CMK (cell line): Measurements from ENCODE around the gene NCK2.

Experiments used
- DNase-seq: peaks from one replicate; pipeline ENCODE4 v3.0.0-alpha.2; 2010; ENCODE audit warnings: low read depth

Gene NCK2

DNA sequence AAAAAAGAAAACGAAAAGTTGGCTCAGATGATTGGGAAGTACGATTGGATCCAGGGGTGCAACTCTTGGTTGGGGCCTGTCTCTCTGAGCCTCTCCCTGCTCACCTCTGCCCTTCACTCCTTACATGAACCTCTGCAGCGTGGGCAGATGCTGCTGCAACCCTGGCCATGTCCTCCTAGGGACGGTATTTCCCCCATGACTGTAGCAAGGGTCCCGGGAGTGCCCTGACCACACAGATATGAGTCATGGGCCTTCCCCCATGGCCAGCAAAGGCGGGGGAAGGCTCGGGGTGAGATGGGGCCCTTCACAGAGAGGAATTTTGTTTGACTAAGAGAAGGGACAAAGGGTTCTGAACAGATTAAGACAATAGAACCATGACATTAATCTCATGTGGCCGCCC, 129.0 kb downstream of the NCK2 start:
- DNase-seq, result no peak

DNA sequence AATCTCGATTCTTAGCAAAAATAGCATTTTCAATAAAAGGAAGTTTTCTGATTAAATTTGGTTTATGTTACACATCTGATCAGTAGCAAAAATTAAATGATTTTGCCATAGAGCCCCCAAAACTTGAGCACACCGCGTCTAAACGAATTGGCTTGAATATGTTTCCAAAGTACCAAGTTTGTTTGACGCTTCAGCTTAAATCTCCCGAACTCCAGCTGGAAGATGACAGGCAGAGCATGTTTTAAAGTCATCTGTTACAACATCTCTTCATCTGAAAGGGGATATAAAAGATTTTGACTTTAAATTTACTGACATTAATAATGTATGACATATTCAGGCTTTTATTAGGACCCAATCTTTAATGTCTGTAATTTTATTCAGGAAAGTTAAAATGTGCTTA, 129.8 kb downstream of the NCK2 start:
- DNase-seq, result no peak

DNA sequence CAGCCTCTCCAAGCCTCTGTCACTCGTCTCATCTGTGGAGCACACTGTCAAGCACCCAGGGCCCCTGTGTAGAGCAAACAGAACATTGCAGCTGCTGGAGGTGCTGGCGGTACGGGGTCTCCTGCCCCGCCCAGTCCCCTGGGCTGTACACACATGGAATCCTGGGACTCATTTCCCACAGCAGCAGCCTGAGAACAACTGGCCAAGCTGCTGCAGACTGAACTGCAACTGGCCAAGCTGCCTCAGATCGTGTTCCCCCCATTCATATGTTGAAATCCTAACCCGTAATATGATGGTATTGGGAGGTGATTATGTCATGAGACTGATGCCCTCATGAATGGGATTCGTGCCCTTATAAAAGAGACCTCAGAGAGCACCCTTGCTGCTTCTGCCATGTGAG, 130.5 kb downstream of the NCK2 start:
- DNase-seq, result no peak

DNA sequence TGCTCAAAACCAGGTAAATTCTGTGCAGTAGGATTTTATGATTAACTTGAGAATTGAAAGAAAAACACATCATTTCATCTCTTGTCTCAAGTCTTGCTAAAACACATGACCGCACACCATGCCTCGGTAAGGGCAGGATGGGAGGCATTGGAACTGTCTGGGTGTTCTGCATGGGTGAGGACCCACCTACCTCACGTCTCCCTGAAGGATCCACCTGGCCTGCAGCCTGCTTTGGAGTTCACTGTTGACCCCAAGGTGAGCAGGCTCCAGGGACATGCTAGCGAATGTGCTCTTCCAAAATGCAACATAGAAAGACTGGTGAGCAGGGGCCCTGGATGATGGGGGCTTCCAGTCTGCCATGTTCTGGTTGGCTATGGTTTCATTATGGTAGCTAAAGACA, 131.5 kb downstream of the NCK2 start:
- DNase-seq, result no peak

DNA sequence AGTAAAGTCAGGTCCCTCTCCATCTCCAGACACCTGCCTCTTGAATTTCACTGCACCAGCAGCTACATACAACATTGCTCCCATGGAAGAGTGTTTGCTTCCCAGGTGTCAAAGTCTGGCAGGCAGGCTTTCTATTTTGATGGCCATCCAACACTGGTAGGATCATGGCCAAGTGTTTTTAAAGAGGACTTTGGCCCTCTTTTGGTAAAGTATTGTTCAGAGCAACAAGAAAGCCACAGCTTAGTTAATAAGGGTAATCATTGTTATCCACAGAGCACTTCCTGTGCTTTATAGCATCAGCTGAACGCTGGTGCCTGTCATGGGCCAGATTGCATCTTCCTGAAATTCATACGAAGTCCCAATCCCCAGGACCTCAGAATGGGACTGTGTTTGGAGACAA, 133.2 kb downstream of the NCK2 start:
- no peak for DNase-seq

DNA sequence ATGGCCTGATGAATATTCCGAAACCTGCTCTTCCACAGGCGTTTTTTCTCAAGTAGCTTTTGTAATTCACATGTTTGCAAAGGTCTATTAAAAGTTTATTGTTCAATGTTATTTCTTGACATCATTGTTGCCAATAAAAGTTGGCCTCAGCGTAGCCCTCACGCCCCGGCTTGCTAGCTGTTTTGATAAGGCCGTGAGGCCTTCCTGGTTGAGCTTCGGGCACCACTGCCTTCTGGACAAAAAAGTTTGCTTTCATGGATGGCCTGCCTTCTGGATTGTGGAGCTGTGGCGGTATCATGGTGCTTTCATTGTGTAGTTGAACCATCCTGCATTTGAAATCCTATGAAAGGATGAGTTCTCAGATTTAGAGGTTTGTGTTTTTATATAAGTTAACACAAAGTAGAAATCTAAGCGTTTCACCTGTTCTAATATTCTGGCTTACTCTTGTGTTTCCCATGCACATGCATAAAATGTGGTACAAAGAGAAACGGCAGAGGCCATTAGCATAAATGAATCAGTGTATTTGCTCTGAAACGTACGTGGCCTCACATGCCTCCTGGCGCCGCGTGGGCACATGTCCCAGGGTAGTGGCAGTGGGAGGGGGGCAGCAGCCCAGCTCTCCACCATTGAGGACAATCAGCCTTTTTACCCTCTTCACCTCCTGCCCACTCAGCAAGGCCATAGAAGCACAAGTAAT, 134.5 kb downstream of the NCK2 start:
- DNase-seq, result no peak

DNA sequence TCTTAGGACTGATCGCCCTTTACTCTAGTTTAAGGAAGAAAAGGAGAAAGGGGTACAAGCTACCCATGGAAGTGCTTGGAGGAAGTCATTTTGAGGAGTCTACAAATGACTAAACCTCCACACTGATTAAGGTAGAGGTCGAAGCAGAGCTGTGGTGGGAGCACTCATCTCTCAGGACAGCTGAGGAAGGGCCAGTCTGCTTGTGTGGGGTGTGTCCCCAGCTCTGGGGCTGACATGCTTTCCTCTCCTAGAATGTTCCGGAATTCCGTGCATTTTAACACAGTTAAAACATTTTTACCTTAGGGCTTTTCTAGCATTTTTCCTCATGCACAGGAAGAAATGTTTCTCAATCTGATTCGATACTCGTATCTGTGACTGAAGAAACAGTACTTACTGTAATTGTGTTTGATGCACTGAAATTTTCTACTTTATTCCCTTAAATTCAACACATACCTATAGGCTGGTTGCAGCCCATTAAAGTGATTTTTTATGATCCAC, 135.1 kb downstream of the NCK2 start:
- no peak for DNase-seq

DNA sequence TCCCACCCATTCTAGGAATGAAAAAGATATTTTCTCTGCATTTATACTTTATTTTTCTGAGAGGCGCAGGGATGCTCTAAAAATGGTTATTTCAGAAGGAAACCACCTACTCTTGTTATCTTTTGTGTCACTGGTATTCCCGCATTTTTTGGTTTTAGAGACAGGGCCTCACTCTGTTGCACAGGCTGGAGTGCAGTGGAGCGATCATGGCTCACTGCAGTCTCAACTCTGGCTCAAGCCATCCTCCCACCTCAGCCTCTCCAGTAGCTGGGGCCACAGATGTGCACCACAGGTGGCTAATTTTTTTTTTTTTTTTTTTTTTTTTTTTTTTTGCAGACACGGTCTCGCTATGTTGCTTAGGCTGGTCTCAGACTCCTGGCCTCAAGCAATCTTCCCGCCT, 135.9 kb downstream of the NCK2 start:
- no peak for DNase-seq

DNA sequence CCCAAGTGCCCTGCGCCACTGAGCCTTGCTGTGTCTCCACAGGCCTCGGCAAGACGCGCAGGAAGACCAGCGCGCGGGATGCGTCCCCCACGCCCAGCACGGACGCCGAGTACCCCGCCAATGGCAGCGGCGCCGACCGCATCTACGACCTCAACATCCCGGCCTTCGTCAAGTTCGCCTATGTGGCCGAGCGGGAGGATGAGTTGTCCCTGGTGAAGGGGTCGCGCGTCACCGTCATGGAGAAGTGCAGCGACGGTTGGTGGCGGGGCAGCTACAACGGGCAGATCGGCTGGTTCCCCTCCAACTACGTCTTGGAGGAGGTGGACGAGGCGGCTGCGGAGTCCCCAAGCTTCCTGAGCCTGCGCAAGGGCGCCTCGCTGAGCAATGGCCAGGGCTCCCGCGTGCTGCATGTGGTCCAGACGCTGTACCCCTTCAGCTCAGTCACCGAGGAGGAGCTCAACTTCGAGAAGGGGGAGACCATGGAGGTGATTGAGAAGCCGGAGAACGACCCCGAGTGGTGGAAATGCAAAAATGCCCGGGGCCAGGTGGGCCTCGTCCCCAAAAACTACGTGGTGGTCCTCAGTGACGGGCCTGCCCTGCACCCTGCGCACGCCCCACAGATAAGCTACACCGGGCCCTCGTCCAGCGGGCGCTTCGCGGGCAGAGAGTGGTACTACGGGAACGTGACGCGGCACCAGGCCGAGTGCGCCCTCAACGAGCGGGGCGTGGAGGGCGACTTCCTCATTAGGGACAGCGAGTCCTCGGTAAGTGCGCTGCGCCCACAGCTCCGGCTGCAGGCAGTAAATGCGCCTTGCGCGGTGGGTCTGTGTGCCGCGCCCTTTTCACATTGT, 136.8 kb downstream of the NCK2 start:
- no peak for DNase-seq

DNA sequence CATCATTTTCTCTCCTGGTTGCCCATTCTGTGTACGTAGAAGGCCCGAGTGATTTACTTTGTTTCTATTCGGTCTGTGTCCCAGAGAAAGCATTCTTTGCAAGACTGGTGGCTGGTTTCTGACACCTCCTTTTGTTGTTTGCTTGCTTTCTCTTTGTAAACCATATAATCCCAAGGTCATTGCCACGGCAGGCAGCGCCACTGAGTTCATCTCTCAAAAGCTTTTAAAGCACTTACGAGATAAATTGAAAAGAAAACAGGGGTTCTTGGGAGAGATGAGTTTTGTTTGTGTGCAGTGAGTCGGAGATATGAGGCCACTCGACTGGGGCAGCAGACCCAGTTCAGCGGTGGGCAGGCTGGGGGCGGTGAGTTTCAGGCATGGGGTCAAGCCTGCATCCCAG, 137.6 kb downstream of the NCK2 start:
- DNase-seq, result no peak

DNA sequence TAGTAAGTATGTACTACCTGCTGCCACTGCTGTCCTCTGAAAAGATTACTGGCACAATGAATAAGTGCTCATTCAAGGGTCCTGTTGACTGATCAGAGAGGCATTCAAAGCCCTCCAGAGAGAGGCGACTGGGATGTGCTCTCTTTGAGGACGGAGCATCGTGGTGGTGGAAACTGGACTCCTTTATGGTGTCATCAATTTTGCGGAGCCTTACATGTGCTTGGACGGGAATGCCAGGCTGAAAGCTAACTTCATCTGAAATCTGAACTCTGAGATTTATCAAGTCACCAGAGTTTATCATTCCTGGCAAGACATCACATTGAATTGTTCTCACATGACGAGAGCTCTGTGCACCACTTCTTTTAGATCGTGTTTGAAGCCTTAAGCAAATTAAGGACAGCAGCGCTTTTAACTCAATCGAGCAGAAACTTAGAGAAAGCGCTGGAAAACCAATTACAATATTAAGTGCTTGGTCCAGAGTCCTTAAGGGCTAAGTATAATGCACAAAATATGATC, 138.3 kb downstream of the NCK2 start:
- DNase-seq, result no peak

DNA sequence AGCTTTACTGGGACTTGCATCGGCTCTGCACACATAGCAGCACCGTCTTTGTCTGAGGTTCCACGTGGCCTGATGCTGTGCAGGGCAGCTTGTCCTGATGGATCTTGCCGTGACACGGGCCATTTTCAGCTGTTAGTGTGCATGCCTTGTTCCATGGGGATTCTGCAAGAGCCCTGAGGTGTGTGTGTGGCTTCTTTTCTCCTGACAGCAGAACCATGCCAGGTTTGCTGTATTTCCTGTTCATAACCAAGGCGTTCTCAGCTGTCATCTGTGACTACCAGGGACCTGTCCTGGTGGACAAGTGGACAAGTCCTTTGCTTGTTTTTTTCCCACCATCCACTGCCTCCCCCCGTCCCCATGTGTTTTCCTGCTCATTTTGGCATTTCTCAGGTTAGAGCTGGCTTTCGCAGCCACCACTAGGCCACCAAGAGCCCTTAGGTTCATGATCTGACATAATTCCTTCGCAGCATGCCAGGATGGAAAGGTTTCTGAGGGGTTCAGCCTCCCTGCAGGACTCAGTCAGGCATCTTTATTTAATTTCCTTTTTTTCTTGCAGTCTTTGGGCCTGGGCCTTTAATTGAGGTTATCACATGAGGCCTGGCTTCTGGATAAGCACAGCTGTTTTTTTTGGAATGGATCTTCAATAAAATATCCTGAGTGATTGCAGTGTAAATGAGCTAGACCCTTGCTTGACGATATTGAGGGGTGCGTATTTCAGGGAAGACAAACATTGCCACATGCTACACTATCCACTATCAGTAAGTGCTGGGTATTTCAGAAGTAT, 139.4 kb downstream of the NCK2 start:
- DNase-seq, result no peak

DNA sequence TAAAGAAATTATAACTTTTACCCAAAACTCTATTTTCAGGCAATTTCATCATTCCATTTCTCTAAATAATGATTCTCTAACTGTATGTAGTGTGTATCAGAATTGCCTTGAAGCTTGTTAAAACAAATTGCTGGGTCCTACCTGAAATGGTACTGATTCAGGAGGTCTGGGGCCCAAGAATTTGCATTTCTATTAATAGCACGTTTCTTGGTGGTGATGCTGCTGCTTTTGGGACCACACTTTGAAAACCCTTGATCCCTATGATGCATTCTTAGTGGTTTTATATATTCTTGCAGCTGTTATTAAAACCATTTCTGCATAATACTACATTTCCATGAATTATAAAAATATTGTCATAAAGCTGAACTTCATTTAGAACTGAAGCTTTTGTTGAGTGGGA, 140.7 kb downstream of the NCK2 start:
- DNase-seq, result no peak

DNA sequence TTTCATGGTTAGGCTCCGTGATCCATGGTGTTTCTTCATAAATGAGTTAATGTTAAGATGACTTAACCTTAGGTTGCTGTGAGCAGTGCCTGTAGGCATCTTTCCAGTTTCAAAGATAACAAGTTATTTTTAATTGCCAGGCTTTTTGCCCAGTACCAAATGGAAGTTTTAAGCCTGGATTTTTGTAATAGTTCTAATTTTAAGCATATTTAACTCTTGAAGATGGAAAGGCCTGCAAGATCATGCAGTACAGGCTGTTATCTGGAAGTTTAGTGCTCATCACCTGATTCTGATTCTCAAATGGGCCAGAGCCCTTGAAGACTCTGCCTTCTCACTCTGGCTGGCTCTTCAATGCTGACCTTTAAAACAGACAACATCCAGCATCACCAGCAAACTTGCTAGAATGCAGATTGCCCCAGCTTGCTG, 141.3 kb downstream of the NCK2 start:
- DNase-seq, result no peak

DNA sequence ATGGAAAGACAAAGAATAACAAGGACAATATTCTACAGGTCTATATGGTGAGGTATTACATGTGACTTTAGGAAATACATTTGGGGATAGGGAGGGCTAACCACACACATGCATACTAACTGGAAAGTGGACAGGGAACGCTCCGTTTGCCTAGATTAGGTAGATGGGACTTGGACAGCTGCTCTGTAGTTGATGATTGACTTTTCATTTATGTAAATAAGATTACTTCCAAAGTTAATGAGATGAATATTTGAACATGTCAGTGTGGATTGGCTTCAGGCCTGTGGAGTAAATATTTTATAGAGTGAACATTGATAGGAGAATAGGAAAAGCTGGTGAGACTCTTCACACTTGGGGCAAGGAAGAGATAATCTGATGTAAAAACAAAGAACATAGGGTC, 142.0 kb downstream of the NCK2 start:
- no peak for DNase-seq

DNA sequence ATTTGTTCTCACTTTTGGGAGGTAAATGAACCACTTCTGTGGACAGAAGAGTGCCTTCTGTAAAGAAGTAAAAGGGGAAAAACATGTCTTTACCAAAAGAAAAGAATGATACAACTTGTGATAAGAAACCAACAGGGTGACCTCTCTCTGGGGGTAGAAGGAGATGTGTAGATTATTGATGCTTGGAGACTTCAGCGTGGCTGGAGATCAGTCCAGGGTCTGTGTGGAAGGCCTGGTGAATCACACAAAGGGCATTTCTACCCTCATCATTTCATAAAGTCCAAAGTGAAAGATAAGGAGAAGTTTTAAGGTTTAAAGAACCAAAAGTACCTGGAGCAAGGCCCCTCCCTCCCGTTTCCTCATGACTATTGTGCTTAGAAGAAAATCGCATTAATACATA, 142.5 kb downstream of the NCK2 start:
- DNase-seq, result no peak

DNA sequence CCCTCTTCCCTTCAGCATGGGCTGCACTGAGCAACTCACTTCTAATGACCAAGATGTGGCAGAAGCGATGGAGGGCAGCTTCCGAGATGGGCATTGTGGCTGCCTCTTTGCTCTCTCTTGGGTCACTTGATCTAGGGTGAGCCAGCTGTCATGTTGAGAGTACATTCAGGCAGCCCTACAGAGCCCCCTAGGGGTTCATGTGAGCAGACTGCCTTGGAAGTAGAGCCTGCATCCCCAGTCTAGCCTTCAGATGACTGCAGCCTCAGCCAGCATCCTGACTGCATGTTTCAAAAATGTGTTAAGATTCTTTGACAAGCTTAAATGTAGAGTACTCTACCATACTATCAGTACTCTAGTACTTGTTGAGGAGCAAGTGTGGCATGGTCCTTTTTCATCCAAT, 143.9 kb downstream of the NCK2 start:
- peak; percentile 14 for DNase-seq

DNA sequence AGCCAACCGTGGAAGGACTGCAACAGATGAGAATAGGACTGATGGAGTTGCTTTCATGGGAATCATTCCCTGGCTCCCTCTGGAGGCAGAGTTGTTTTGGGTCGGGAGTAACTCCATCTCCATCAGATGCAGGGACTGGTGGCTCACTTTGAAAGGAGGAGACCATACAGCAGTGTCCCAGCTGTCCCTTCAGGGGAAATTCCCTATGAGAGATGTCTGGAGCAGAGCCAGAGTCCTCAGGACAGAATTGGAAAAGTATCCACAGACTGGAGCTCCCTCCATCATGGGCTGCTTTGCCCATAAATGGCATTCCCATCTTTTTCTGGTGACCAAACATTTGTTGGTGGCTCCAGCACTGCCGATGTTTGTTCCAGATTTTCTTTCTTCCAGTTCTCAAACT, 144.3 kb downstream of the NCK2 start:
- no peak for DNase-seq

DNA sequence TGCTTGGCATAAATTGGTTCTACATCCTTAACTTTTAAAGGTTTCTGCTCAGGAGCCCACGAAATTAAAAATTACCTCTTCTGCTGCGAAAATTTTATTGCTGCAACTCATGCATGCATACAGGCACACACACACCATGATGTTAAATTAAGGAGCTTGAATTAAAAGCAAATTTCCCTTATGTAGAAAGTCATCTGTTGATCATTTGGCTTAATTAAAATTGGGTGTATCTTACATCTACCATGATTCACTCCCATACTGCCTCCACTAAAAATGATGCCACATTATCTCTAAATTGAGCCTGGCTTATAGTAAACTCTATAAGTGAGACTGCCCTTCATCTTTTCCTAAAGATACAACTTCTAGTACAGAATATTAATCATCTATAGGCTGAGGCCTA, 145.4 kb downstream of the NCK2 start:
- no peak for DNase-seq

DNA sequence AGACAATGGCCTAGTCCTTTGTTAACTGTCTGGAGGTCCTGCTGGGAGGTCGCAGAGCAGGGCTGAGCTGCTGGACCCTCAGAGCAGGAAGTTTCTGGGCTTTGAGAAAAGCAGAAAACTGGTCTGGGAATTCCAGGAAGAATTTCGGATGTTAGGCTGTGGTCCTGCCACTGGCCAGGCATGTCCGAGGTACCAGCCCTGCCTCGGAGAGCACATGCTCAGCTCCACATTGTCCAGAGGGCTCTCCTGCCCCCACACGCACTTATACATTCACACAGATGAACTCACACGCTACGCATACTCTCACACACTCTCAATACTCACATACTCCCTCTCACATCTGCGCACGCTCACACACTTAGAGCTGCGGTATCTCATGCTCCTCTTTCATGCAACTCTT, 146.1 kb downstream of the NCK2 start:
- DNase-seq, result no peak

DNA sequence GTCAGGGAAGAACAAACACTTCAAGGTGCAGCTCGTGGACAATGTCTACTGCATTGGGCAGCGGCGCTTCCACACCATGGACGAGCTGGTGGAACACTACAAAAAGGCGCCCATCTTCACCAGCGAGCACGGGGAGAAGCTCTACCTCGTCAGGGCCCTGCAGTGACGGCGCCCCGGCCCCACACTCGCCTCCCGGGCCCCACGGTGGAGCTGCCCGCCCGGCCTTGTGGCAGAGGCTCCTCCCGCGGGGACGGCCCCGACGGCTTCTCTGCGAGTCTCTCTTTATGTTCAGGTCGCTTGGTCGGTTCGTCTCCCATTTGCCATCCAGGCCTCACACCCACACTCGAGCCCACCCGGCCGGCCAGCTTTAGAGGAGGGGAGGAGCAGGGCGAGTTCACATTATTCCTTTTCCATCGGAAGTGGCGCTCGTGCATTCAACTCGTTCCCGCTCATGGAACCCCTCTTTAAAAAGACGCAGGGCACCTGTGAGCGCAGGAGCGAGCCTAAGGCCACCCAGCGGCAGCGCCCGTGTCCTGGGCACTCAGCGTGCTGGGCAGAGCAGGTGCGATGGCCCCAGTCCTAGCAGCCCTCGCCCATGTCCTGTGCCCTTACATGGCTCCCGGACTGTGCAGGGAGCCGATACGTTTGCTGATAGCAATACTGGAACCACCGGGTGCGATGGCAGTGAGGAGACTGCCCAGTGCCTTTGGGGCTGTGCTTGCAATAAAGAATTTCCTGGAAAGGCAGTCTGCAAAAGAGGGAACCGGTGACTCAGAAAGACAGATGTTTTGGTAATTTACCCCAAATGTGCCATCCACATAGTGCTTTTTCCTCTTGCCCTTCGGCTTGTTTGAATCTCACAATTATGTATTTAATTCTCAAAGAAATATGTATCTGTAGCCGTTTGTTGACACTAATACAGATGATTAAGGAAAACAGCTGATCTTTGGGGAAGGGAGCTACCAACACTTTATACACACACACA, 148.6 kb downstream of the NCK2 start:
- DNase-seq, result no peak
